ENCODE results near the gene RCSD1. TPM values are rescaled to one million over a fixed set of nuclear protein-coding genes. Genes with fewer than 3 reads are reported as not detected.
A peak's percentile ranks its signal among the peaks of the same experiment; 100 is the strongest.
"Not testable (repeated sequence)": the region's sequence is repeated elsewhere in the genome, so short reads cannot be mapped to it uniquely, and the experiment has no call there.

The RCSD1 gene
- total RNA-seq, 1 experiment from 2014 or later, result not detected

DNA sequence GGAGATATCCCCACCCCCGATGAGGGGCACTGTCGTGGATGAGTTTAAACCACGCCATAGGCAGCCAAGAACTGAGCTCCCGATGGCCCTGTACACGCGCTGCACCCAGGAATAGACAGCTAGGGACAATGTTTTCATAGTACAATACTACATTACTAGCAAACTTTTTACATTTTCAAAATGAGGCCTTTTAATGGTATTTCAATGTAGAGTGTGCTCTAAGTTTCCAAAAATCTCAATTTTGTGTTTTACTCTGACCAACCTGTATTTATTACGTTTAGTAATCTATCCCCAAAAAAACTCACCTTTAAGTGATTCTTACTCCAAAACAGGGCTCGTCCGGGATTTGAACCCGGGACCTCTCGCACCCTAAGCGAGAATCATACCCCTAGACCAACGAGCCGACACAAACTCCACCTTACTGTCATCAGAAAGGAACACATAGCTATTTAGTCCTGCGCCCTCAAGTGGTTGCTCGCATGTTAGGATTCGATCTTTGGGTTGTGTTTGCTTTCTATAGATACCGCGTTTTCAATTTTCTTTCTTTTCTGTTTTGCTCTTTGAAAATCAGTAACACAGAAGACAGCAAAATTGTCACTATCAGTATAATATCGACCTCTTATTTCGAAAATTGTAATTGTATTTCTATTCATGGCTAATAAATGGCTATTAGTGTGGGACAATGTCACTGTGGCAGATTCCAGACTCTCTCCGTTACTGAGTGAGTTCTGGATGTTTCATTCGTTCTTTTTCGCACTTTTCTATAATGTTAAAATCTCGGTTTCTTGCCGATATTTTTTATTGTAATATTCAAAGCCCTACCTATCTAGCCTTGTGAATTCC is 85.3 kb downstream of the RCSD1 start:
- peak; percentile 80 for DNase-seq (ENCODE audit: low spot score)

DNA sequence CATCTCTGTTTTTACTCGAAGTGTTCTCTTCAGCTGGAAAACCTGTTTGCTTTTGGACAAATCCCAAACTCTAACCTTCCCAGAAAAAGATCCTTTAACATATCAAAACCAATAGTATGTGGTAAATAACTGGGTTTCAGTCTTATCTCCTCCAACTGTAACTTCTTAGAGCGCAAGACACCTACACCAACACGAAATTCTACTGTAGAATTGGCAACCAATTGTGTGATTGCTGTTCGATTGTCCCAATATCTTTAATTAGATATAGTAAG is 85.9 kb downstream of the RCSD1 start:
- DNase-seq (ENCODE audit: low spot score), result no peak

DNA sequence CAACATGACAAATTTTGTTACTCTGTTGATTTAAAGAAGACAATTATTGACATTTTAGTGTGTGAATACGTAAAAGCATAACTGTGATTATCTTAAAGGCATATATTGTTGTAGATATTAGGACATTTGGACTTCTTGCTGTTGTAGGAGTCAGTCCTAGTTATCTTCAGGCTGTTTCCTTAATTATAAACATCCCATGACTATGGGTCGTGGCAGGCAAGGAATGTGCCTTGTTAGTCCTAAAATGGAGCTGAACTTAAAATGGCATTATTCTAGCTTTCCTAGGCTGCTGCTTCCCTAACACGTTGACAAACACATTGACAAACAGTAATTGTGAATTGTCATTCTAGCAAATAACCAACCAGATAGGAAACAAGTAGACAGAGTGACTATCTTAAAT is 87.3 kb downstream of the RCSD1 start:
- no peak for DNase-seq (ENCODE audit: low spot score)

DNA sequence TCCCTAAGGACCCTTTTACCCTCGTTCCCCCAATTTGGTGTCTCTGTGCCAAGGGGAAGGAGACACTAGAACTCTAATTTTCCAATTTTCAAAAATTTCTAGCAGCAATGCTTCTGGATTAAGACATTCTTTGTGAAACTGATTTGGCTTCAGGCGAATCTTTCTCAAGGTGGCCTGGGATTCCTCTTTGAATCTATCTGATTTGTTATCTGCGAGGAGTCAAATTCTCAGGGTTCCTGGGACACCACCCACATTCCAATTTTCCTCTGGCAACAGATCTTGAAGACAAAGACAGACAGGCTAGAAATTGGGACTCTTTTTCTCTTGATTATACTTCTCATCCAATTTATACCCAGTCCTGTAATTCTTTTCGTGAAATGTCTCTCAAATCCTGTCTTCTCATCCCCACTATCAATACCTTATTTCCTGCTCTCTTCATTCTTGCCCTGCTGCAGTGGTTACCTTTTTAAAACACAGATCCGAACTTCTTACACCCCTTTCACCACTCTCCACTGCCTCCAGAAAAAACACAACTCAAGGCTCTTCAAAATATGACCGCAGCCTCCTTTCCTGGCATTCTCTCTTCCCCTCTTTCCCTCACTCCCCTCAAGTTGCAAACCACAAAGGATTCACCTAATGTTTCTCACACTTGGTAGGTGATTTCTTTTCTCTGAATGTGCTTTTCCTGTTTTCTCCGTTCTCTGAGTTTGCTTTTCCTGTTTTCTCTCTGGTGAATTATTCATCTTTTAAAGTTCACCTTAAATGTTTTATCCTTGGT is 89.1 kb downstream of the RCSD1 start:
- DNase-seq (ENCODE audit: low spot score), result no peak

DNA sequence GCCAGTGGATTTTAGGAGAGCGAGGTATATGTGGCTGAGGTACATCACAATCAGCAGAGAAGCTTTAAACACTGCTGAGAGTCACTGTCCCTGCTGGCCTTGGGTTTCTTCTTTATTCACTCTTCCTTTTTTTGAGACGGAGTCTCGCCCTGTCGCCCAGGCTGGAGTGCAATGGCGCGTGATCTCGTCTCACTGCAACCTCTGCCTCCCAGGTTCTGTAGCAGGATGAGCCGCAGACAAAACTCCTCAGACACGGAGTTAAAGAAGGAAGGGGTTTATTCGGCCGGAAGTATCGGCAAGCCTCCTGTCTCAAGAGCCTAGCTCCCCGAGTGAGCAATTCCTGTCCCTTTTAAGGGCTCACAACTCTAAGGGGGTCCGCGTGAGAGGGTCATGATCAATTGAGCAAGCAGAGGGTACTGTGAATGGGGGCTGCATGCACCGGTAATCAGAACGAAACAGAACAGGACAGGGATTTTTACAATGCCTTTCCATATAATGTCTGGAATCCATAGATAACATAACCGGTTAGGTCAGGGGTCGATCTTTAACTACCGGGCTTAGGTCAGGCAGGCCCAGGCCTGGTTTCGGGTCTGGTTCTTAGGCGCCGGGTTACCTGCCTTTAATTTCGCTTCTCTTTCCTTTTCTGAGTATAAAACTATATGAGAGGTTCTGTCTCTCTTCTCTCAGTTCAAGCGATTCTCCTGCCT is 89.8 kb downstream of the RCSD1 start:
- not testable (repeated sequence) for DNase-seq (ENCODE audit: low spot score)

DNA sequence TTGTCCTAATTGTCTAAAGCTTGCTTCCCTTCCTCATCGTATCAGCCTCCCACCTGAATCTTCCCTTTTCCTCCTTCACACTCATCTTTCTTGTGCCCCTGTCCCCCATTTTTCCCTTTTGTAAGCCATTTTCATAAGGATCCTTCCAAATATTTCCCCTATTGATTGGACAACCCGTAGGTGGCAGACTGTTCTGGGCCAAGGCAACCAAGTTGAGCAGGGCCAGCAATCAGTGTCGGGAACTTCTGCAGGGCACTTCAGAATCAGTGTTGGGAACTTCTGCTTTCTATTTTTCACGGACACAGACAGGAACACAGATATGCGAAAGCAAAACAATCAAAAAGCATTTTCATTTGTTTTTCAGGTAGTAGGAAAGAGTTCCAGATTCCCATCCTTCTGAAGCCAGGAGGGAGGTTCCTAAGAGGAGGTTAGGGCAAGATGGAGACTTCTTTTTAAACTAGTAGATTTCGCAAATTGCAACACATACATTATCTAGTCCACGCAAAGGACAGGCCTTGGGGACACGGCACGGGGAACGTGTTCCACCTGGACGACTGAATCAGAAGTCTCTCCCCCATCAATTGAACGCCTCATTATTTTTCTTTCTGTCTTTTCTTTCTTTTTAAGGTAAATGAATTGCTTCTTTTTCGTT is 91.1 kb downstream of the RCSD1 start:
- DNase-seq (ENCODE audit: low spot score), result peak; percentile 51

DNA sequence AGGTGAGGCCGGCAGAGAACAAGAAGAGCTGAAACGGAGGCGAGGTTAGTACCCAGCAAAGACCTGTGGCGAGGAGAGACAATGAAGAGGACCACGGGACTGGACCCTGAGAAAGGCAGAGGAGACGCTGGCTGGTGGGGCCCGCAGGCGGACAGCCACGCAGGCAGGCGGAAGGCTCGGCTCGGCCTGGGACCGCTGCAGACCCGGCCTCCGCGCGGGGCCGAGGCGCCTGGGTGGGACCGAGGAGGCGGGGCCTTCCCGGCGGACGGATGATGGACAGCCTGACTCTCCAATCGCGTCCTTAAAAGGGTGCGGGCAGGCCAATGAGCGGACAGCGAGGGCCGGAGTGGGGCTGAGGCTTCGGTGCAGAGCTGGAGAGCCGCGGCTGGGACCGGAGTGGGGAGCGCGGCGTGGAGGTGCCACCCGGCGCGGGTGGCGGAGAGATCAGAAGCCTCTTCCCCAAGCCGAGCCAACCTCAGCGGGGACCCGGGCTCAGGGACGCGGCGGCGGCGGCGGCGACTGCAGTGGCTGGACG is 91.7 kb downstream of the RCSD1 start, which contains the start of gene MPZL1:
Gene MPZL1 (plus strand): TSS at position 366 of the 535 bp plus-strand sequence. CDS start 170 bp downstream, outside the sequence.
- peak; percentile 84 for DNase-seq (ENCODE audit: low spot score)

DNA sequence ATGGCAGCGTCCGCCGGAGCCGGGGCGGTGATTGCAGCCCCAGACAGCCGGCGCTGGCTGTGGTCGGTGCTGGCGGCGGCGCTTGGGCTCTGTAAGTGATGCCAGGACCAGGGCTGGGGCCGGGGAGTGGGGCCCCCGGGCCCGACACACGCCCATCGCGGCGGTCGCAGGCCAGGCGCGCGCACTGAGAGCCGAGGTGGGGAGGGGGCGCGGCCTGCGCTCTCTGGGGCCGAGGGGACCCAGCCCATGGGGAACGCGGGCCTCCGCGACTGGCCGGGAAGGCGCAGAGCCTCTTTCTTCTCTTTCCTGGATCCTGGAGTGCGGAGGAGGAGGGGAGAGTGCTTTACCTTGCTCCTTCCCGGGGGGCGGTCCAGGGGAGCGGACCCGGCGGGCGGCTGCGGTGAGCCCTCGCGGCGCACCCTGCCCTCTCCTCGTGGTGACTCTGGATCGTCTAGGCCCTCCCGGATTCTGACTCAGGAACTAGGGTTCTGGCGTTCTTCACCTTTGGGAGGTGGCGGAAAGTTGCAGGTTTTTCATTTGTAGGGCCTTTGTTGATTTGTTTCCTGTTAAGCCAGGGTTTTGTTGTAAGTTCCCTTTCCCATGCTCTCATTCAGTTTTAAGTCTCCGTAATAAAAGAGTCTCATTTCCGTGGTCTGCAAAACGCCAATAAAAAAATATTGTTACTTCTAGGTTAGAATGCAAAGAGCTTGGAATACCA is 92.3 kb downstream of the RCSD1 start:
- no peak for DNase-seq (ENCODE audit: low spot score)

DNA sequence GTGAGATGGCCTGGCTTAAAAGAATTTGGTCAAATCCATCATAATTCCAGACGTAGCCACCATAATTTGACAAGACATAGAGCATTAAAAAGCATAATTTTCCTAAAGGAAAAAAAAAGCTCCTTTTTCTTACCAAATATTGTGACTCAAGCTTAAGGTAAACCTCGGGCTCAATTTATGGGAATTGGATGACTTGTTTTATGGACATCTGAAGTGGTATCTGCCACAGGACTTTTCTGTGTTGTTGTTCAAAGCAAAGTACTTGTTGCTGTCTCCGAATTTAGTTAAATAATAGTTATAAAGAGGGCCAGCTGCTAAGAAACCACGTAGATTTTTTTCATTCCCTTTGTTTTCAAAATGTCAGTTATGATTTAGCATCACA is 92.8 kb downstream of the RCSD1 start:
- no peak for DNase-seq (ENCODE audit: low spot score)

DNA sequence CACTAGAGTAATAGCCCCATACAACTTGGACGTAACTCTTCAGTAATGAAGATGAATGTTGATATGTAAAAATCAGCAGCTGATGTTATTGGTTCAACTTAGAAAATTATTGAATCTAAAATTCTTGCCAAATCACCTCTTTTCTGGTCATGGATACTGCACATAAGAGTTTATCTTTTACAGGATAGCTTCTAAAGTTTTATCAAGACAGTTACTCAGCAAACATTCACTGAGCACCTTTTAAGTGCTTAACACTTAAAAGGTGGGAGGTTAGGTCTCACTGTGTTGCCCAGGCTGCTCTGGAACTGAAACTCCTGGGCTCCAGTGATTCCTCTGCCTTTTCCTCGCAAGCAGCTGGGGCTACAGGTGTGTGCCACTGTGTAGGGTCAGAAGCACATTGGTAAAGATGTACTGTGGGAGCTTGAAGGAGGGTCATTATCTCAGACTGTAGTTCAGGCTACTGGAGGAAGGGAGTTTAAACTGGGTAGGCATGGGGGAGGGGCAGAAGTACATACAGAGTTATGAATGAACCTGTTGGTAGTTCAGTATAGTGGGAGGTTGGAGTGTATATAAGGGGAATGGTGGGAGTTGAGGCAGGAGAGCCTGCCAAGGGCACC is 93.8 kb downstream of the RCSD1 start:
- DNase-seq (ENCODE audit: low spot score), result no peak

DNA sequence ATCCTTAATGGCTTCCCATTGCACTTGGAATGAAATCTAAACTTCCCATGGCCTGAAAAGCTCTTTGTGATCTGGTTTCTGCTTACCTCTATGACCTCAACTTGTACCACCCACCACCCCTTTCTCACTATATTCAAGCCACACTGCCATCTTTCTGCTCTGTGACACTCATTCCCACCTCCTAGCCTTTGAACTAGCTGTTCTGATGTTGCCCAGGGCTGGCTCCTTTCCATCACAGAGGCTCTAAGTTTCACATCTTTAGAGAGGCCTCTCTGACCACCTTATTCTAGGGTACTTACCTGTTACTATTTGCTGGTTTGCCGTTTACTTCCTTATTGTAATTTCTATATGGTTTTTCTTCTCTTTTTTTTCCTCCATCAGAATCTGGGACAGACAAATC is 96.0 kb downstream of the RCSD1 start:
- DNase-seq (ENCODE audit: low spot score), result no peak

DNA sequence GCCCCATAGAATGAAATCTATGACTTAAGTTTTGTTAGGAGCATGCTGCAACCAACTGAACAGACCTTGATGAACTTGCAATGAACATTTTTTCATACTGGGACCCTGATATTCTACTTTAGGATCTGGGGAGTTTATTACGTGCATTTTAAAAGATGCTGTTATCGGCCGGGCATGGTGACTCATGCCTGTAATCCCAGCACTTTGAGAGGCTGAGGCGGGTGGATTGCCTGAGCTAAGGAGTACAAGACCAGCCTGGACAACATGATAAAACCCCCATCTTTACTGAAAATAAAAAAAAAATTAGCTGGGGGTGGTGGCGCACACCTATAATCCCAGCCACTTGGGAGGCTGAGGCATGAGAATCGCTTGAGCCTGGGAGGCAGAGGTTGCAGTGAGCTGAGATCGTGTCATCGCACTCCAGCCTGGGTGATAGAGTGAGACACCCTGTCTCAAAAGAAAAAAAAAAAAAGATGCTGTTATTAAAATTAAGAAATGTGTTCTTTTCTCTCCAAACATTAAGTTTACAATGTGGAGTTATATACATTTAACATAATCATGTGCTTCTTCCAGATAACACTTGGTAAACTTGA is 98.9 kb downstream of the RCSD1 start:
- no peak for DNase-seq (ENCODE audit: low spot score)

DNA sequence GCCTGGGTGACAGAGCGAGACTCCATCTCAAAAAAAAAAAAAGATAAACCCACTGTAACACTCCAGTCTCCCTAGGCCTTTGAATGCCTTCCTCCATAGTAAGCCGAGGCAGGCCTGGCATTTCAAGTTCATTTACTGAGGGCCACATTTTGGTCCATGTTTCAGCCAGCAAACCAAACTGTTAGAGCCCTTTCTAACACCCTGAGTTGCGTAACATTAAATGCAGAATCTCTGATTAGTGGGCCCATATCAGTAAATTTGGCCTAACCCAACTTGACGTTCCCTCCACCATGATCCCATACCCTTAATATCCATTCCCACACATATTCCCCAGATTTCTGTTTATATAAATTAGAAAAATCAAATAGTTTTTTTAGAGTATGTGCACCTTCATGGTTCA is 104.2 kb downstream of the RCSD1 start:
- no peak for DNase-seq (ENCODE audit: low spot score)

DNA sequence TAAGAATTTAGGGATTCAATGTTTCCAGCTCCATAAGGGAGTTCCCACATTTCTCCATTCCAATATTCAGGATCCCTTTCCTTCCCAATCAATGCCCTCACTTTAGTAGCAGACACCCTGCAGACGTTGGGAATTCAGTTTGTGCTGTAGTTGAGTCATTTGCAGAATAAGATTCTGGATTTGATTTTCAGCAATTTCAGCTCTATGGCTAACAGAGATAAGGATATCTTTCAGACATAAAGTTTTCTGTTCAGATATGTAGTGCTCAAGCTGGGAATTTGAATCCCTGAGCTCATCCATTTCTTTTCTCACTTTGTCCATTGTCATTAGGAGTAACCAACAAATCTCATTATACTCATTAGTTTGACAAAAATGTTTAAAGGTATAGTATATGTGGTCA is 104.8 kb downstream of the RCSD1 start:
- DNase-seq (ENCODE audit: low spot score), result no peak

DNA sequence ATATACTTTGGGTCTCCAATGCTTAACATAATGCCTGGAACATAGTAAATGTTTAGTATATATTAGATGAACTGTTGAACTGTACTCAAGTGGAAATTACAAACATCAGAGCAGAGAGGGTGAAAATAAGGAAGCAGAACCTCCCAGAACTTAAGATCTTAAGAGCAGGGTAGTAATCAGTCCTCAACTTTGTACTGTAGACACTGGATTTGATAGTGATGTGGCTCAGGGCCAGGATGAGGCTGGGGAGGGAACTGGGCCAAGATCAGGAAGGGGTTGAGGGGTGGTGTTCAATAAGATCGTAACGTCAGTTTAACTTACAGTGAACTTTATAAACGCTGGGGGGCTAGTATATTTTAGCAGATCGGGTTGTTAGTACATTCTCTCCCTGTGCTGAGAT is 107.1 kb downstream of the RCSD1 start:
- DNase-seq (ENCODE audit: low spot score), result no peak

DNA sequence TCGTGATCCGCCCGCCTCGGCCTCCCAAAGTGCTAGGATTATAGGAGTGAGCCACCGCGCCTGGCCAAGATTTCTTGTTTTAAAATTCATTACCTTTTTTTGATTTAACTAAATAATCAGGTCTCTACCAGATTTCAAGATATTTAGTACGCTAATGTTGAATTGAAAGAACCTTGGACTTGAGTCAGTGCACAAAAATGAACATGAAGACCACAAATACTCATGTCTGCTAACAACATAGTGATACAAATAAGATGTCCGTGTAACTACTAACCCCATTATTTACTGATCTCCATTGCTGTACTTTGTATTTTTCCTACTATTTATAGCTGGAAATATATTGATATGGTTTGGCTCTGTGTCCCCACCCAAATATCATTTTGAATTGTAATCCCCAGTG is 108.1 kb downstream of the RCSD1 start:
- DNase-seq (ENCODE audit: low spot score), result no peak

DNA sequence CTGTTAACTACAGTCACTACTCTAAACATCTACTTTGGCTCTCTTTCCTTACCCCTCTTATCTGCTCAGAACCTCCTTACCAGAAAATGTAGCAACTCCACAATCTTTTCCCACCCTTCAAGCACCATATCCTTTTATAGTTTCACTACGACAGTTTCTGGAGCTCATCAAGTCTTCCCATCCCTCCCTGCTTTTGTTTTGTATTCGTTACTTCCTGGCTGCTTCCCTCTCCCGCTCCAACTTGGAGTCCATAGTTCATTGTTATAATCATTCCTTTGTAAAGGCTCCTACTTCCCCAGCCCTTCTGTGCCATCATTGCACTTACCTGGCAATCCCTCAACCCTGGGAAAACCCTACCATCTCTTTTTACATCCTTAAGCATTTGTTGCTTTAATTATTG is 109.7 kb downstream of the RCSD1 start:
- no peak for DNase-seq (ENCODE audit: low spot score)

DNA sequence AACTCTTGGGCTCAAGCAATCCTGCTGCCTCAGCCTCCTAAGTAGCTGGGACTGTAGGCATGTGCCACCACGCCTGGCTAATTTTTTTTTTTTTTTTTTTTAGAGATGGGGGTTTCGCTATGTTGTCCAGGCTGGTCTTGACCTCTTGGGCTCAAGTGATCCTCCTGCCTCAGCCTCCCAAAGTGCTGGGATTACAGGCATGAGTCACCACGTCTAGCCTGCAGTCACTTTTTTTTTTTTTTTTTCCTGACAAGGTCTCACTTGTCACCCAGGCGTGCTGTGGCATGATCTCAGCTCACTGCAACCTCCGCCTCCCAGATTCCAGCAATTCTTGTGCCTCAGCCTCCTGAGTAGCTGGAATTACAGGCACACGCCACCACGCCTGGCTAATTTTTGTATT is 111.1 kb downstream of the RCSD1 start:
- not testable (repeated sequence) for DNase-seq (ENCODE audit: low spot score)

DNA sequence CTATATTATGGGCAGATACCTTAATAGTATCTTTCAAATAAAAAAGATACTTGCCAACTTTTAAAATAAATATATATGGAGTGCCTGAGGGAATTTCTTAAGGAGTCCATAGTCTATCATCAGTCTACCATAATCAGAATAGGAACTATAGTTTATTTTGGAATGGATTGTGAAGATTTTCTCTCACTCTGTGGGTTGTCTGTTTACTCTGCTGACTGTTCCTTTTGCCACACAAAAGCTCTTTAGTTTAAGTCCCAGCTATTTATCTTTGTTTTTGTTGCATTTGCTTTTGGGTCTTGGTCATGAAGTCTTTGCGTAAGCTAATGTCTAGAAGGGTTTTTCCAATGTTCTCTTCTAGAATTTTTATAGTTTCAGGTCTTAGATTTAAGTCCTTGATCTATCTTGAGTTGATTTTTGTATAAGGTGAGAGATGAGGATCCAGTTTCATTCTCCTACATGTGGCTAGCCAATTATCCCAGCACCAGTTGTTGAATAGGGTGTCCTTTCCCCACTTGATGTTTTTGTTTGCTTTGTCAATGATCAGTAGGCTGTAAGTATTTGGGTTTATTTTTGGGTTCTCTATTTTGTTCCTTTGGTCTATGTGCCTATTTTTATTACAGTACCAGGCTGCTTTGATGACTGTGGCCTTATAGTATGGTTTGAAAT is 112.5 kb downstream of the RCSD1 start:
- DNase-seq (ENCODE audit: low spot score), result peak; percentile 10

DNA sequence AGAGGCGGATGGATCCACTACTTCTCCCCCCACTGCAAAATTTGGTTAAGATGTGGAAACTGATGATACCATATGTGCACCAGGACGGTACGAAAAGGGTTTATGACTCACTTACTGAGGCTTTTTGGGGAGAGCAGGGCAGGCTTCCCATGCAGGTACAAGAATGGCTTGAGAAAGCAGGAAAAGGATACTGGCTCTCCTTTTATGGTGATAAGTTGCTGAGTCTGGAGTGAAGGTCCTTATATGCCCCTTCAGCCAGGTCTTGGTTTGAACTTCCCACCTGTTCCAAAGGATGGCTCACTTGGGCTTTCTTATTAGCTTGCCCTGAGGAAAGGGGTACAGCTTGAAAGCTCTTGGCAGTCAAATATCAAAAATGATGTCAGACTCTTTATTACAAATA is 114.9 kb downstream of the RCSD1 start:
- DNase-seq (ENCODE audit: low spot score), result no peak

All from H4 (cell line).